Measurements from ENCODE around the gene CST8.

DNA sequence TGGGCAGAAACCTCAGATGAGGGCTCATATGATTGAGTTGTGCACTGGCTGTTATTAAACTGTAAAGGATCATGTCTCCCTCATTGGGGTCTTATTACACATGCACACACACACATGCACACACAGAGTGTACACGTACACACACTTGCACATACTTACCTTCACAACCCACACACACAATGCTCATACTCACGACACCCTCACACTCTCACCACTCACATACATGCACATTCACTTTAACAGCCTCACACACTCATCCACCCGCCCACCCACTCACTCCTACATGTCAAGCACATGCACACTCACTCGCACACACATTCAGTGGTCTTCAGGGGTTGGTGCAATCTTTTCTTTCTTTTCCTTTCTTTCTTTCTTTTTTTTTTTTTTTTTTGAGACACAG is 46.1 kb upstream of the CST8 start:
- TF ChIP-seq, protein P1, sequence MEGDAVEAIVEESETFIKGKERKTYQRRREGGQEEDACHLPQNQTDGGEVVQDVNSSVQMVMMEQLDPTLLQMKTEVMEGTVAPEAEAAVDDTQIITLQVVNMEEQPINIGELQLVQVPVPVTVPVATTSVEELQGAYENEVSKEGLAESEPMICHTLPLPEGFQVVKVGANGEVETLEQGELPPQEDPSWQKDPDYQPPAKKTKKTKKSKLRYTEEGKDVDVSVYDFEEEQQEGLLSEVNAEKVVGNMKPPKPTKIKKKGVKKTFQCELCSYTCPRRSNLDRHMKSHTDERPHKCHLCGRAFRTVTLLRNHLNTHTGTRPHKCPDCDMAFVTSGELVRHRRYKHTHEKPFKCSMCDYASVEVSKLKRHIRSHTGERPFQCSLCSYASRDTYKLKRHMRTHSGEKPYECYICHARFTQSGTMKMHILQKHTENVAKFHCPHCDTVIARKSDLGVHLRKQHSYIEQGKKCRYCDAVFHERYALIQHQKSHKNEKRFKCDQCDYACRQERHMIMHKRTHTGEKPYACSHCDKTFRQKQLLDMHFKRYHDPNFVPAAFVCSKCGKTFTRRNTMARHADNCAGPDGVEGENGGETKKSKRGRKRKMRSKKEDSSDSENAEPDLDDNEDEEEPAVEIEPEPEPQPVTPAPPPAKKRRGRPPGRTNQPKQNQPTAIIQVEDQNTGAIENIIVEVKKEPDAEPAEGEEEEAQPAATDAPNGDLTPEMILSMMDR (conservative IDR thresholded peaks at IDR 0.05), result no peak
- TF ChIP-seq ZFX (IDR thresholded peaks at IDR 0.05), result no peak

All from C4-2B (cell line).